NCI-H2107 (cell line): ENCODE data around the gene MYADML2.
"Not testable (repeated sequence)": the region's sequence is repeated elsewhere in the genome, so short reads cannot be mapped to it uniquely, and the experiment has no call there.

ENCODE experiments used
- DNase-seq: peaks from one replicate; lab custom pipeline; 2025; lab: John Stamatoyannopoulos, UW

MYADML2 gene

GRCh38 chr17:81924557-81925532, 22.2 kb downstream of the MYADML2 start:
- no peak for DNase-seq

- no peak for DNase-seq
These were observed 23.5 kb downstream of the MYADML2 start for GRCh38 chr17:81923302-81924260.

- no peak for DNase-seq
These were observed 24.3 kb downstream of the MYADML2 start for GRCh38 chr17:81922566-81923301.

GRCh38 chr17:81921996-81922565, 25.0 kb downstream of the MYADML2 start:
- no peak for DNase-seq

GRCh38 chr17:81921537-81921862, 25.5 kb downstream of the MYADML2 start:
- no peak for DNase-seq

- no peak for DNase-seq
These were observed 26.2 kb downstream of the MYADML2 start for GRCh38 chr17:81920612-81921536.

- DNase-seq = no peak
These were observed 28.0 kb downstream of the MYADML2 start for GRCh38 chr17:81918832-81919545.

- DNase-seq = not testable (repeated sequence)
These were observed 28.7 kb downstream of the MYADML2 start for GRCh38 chr17:81918333-81918669.

- DNase-seq = no peak
These were observed 29.3 kb downstream of the MYADML2 start, which contains the start of gene SIRT7 for GRCh38 chr17:81917565-81918332. TSS of gene SIRT7 (minus strand) at chr17:81918176. CDS start at chr17:81918131, 45 bp downstream.

- DNase-seq = no peak
These were observed 30.6 kb downstream of the MYADML2 start for GRCh38 chr17:81916234-81917001.

GRCh38 chr17:81915331-81915730, 31.7 kb downstream of the MYADML2 start:
- DNase-seq = no peak

- DNase-seq = no peak
These were observed 32.8 kb downstream of the MYADML2 start for GRCh38 chr17:81914103-81914850.

- DNase-seq = no peak
These were observed 33.5 kb downstream of the MYADML2 start for GRCh38 chr17:81913394-81914102.

- no peak for DNase-seq
These were observed 34.4 kb downstream of the MYADML2 start for GRCh38 chr17:81912441-81913309.

GRCh38 chr17:81911969-81912368, 35.1 kb downstream of the MYADML2 start:
- DNase-seq = no peak
